ENCODE measurements around the gene LRP2BP. TPM values are rescaled to one million over a fixed set of nuclear protein-coding genes. Genes with fewer than 3 reads are reported as not detected.

The LRP2BP gene
- 1 to 10 TPM in 2 of 3 donors, under 1 TPM in 1; 0.96 to 2.3 (median 1.6) TPM for total RNA-seq

DNA sequence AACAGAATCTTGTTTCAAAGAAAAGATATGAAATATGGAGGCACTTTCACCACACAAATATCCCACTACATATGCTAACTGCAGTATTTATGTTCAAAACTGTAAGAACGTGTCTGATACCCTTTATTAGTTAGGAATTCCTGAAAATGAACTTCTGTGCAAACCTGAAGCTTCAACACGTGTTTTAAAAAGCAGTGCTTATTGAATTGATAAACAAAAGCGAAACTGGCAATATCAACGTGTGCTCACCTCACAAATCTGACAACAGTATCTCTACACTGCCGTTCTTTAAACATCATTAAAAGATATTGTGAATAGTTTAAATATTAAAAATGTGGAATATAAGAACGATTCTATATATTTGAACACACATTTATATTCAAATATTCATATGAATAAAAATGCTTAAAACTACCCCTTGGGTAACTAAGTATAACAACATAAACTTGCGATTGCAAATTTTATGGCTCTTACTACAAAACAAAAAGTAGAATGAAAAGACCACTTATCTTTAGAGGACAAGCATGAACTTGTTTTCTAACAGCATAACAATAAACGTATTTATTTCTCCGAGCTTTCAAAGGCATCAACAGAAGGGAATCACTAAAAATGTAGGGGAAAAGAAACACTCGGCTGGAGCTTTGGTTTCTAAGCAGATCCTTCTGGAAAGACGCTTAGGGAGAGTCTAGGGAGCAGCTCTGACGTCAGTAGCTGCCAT, at the start of gene LRP2BP:
TSS of gene LRP2BP (minus strand) at position 687 of the 718 bp plus-strand sequence. CDS start 17,738 bp downstream, outside the sequence.
- Histone ChIP-seq H3K9me3 (no peaks in the 10 kb centered on the region), H3K4me3 (peak within 1 kb of the TSS; percentile 76 to 89 (median 86)), H3K27me3 (no peaks in the 10 kb centered on the region), H3K36me3 (no peaks in the 10 kb centered on the region), H3K4me1 (no peaks in the 10 kb centered on the region), H3K27ac (peak within 1 kb of the TSS; percentile 99 to 100)
- DNase-seq (ENCODE audit: low spot score in 2 of 2) = no peak
- intact Hi-C loops (cut with DNase I; ENCODE audit: low total_unique reads) = loop anchor here (10.0 kb wide), 1 partner anchor 191 kb away; the partner anchor contains the start of genes CFAP97 and SNX25
- TF ChIP-seq POLR2AphosphoS5 (IDR thresholded peaks at IDR 0.05) = no peak
- TF ChIP-seq, protein P1, sequence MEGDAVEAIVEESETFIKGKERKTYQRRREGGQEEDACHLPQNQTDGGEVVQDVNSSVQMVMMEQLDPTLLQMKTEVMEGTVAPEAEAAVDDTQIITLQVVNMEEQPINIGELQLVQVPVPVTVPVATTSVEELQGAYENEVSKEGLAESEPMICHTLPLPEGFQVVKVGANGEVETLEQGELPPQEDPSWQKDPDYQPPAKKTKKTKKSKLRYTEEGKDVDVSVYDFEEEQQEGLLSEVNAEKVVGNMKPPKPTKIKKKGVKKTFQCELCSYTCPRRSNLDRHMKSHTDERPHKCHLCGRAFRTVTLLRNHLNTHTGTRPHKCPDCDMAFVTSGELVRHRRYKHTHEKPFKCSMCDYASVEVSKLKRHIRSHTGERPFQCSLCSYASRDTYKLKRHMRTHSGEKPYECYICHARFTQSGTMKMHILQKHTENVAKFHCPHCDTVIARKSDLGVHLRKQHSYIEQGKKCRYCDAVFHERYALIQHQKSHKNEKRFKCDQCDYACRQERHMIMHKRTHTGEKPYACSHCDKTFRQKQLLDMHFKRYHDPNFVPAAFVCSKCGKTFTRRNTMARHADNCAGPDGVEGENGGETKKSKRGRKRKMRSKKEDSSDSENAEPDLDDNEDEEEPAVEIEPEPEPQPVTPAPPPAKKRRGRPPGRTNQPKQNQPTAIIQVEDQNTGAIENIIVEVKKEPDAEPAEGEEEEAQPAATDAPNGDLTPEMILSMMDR (IDR thresholded peaks at IDR 0.05) = no peak

DNA sequence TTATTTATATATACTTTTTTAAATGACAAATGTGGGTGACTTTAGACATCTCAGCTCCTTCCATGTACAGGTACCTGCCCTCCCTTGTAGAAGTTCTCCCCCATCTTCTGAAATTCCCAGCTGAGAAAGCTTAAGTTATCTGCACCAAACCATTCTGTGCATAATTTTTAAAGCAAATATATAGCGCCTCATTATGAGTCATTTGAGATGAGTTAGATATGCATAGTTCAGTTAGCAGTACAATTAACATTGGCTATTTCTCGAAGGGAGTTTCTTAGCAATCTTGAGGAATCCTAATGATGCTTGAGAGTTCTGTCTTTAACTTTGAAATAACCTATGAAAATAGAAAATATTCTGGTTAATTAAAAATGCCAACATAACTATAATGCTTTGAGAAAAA, 49.5 kb upstream of the LRP2BP start:
- intact Hi-C loops (cut with DNase I; ENCODE audit: low total_unique reads) = no loop called here
- no peaks in the 10 kb centered on the region for H3K36me3 ChIP-seq
- H3K4me1 ChIP-seq = no peaks in the 10 kb centered on the region
- H3K27ac ChIP-seq = no peak overlapping the region
- no peak overlapping the region for H3K4me3 ChIP-seq
- no peaks in the 10 kb centered on the region for H3K27me3 ChIP-seq
- H3K9me3 ChIP-seq = no peaks in the 10 kb centered on the region
- no peak for DNase-seq (ENCODE audit: low spot score in 2 of 2)
- TF ChIP-seq, protein P1 (IDR thresholded peaks at IDR 0.05) = no peak
- TF ChIP-seq POLR2AphosphoS5 (IDR thresholded peaks at IDR 0.05) (no peak), POLR2A (IDR thresholded peaks at IDR 0.05) (no peak)

DNA sequence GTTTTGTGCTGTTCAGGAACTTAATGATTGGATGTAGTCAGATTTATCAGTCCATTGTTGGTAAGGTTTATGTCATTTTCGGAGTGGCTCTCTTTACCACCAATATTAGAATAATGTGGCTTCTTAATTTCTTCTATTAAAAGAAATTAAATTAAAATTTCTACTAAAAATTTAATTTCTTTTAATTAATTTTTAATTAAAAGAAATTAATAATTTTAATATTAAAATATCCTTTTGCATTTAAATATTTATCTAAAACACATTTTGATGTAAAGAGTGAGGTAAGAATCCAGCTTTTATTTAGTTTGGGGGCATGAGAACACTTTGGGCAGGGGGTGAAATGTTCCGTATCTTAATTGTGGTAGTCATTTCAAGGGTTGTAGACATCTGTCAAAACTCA, 45.8 kb upstream of the LRP2BP start:
- TF ChIP-seq POLR2AphosphoS5 (IDR thresholded peaks at IDR 0.05) (no peak), POLR2A (IDR thresholded peaks at IDR 0.05) (no peak)
- TF ChIP-seq, protein P1 (IDR thresholded peaks at IDR 0.05) = no peak
- Histone ChIP-seq H3K27me3 (no peaks in the 10 kb centered on the region), H3K4me3 (no peak overlapping the region), H3K4me1 (no peaks in the 10 kb centered on the region), H3K9me3 (no peaks in the 10 kb centered on the region), H3K27ac (no peak overlapping the region), H3K36me3 (no peaks in the 10 kb centered on the region)
- no peak for DNase-seq (ENCODE audit: low spot score in 2 of 2)
- intact Hi-C loops (cut with DNase I; ENCODE audit: low total_unique reads) = no loop called here

DNA sequence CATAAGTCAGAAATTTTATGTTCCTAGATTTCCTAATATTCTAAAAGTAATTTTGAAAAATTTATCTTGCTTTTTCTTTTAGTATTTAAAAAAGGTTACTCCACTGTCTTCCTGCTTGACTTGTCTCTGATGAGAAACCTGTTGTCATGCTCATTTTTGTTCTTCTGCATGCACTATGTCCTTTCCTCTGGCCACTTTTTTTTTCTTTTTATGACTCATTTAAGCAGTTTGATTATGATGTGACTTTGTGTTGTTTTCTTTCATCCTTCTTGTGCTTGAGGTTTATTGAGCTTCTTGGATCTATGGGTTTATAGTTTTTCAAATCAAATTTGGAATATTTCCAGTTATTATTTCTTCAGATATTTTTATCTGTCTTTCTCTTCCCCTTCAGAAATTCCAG, 42.1 kb upstream of the LRP2BP start:
- TF ChIP-seq POLR2A (IDR thresholded peaks at IDR 0.05) (no peak), POLR2AphosphoS5 (IDR thresholded peaks at IDR 0.05) (no peak)
- TF ChIP-seq, protein P1 (IDR thresholded peaks at IDR 0.05) = no peak
- H3K9me3 ChIP-seq = no peaks in the 10 kb centered on the region
- no peaks in the 10 kb centered on the region for H3K27me3 ChIP-seq
- H3K27ac ChIP-seq = no peak overlapping the region
- H3K4me3 ChIP-seq = no peak overlapping the region
- intact Hi-C loops (cut with DNase I; ENCODE audit: low total_unique reads) = no loop called here
- no peak for DNase-seq (ENCODE audit: low spot score in 2 of 2)
- H3K4me1 ChIP-seq = no peaks in the 10 kb centered on the region
- H3K36me3 ChIP-seq = no peaks in the 10 kb centered on the region

DNA sequence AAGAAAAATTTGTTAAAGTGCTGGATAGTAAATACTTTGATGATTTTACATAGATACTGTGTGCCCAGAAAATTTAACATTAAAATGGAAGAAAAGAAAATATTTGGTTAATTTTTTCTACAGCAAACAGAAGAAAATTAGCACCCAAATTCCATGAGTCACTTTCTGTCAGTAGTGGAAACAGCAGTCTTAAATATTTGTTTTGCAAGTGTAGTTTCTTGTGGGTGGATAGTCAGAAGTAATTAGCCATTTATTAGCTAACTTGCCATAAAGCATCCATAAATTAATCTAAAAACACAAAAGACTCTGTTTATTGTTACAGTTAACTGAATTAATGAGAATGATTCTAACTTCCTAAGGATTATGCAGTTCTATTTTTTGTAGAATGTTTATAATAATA, 39.7 kb upstream of the LRP2BP start:
- no peaks in the 10 kb centered on the region for H3K36me3 ChIP-seq
- no peaks in the 10 kb centered on the region for H3K4me1 ChIP-seq
- H3K4me3 ChIP-seq = no peak overlapping the region
- no peak for TF ChIP-seq POLR2AphosphoS5 (IDR thresholded peaks at IDR 0.05)
- no peak for TF ChIP-seq POLR2A (IDR thresholded peaks at IDR 0.05)
- TF ChIP-seq, protein P1 (IDR thresholded peaks at IDR 0.05) = no peak
- DNase-seq (ENCODE audit: low spot score in 2 of 2) = no peak
- no peaks in the 10 kb centered on the region for H3K27me3 ChIP-seq
- intact Hi-C loops (cut with DNase I; ENCODE audit: low total_unique reads) = no loop called here
- H3K9me3 ChIP-seq = no peaks in the 10 kb centered on the region
- H3K27ac ChIP-seq = no peak overlapping the region

Data from breast epithelium (tissue), 4 donors.